Activated T-cell treated with anti-CD3 and anti-CD28 coated beads, Interleukin-2, amount 50 U/mL, for 4 hours (primary cell): Measurements from ENCODE around the gene SERINC5. TPM values are rescaled to one million over a fixed set of nuclear protein-coding genes. Genes with fewer than 3 reads are reported as not detected.

Experiments
- ATAC-seq, 2 donors: fragments of 200-7000 bp; cut with Tn5 transposase; one replicate each; pipeline ENCODE4 v1.10.0; 2021
- DNase-seq: peaks from one replicate; pipeline ENCODE4 v3.0.0-alpha.2; 2020
- H3K27me3 Mint-ChIP-seq: one replicate; pipeline ENCODE4 v1.8.0; 2021; ENCODE audit warnings: low read depth, mixed read lengths
- H3K36me3 Mint-ChIP-seq: one replicate; pipeline ENCODE4 v1.8.0; 2022; ENCODE audit warnings: mixed read lengths; ENCODE audit not compliant: insufficient read depth
- H3K4me1 Mint-ChIP-seq: one replicate; pipeline ENCODE4 v1.8.0; 2021; ENCODE audit warnings: low read depth, mixed read lengths
- H3K4me3 Mint-ChIP-seq: one replicate; pipeline ENCODE4 v1.8.0; 2021; ENCODE audit warnings: mild to moderate bottlenecking, moderate library complexity, mixed read lengths
- H3K9me3 Mint-ChIP-seq: one replicate; pipeline ENCODE4 v1.8.0; 2021; ENCODE audit warnings: mixed read lengths
- total RNA-seq, 3 donors: library from RNA; stranded (reverse); gene quantifications; one replicate each; pipeline ENCODE4 v1.2.1, GENCODE V29; 2021

SERINC5 gene
- total RNA-seq, 3 donors from 2014 or later = 18.0 to 21.5 (median 21.1) TPM

DNA sequence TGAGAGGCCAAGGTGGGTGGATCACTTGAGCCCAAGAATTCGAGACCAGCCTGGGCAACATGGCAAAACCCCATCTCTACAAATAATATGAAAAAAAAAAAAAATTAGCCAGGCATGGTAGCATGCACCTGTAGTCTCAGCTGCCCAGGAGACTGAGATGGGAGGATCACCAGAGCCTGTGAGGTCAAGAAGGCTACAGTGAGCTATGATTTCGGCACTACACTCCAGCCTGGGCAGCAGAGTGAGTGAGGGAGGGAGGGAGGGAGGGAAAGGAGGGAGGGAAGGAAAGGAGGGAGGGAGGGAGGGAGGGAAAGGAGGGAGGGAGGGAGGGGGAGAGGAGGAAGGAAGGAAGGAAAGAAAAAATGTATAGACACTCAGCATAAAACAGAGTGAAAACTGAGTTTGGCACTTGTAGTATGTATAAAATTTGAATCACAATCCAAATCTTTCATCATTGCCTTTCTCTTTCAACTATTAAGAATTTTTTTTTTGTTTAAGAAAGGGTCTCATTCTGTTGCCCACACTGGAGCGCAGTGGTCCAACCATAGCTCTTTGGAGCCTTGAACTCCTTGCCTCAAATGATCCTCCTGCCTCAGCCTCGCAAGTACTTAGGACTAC lies 27.8 kb downstream of the SERINC5 start:
- ATAC-seq (no peak), DNase-seq (no peak)
- Mint-ChIP-seq H3K9me3 (no peaks in the 10 kb centered on the region), H3K4me1 (peaks cover 64% of the 10 kb centered on the region), H3K4me3 (no peak overlapping the region), H3K27me3 (no peaks in the 10 kb centered on the region), H3K36me3 (peaks cover 13% of the 10 kb centered on the region)

DNA sequence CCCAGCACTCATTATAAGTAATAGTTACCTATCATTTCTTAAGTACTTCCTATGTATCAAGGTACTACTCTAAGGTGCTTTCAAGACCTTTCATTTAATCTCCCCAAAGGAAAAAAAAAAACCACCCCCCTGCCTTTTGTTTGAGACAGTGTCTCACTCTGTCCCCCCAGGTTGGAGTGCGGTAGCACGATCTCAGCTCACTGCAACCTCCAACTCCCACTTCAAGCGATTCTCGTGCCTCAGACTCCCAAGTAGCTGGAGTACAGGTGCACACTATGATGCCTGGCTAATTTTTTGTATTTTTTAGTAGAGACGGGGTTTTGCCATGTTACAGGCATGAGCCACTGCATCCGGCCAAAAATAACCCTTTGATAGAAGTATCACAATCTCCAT lies 29.9 kb downstream of the SERINC5 start:
- peaks cover 14% of the 10 kb centered on the region for H3K36me3 Mint-ChIP-seq
- no peak for DNase-seq
- peaks cover 54% of the 10 kb centered on the region for H3K4me1 Mint-ChIP-seq
- peak overlapping the region; percentile 31 for H3K4me3 Mint-ChIP-seq
- H3K9me3 Mint-ChIP-seq = no peaks in the 10 kb centered on the region
- ATAC-seq = peak; percentile 26 to 31
- H3K27me3 Mint-ChIP-seq = no peaks in the 10 kb centered on the region

DNA sequence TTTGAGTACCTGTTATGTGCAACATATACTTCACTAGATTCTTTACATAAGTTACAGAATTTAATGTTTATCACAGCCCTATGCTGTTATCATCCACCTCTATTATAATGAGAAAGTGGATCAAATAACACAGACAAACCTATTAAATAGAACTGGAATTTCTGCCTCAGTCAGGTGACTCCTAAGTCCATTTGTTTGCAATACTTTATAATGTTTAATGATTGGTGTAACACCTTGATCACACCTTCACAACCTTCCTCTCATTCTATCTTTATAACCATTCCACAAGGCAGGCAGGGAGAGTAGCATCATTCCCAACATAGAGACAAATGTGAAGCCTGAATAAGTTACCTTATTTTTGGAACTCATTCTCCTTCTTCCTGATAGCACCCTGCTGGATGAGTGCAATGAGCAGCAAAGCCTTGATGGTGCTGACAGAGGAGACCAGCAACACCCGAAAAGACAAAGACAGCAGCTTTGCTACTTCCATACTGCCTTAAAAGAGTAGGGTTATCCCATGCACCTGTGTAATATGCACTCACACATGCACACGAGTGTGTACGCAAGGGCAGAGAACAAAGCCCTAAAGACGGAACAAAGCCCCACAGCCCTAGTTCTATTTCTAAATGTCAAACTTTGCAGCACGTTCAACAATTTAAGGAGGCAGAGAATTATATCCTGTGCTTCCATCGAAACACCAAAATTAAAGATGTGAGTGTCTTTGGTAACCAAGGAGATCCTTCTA lies 30.5 kb downstream of the SERINC5 start:
- Mint-ChIP-seq H3K27me3 (no peaks in the 10 kb centered on the region), H3K4me3 (peak overlapping the region; percentile 7), H3K36me3 (peaks cover 11% of the 10 kb centered on the region), H3K4me1 (peaks cover 54% of the 10 kb centered on the region), H3K9me3 (no peaks in the 10 kb centered on the region)
- DNase-seq (no peak), ATAC-seq (no peak)

DNA sequence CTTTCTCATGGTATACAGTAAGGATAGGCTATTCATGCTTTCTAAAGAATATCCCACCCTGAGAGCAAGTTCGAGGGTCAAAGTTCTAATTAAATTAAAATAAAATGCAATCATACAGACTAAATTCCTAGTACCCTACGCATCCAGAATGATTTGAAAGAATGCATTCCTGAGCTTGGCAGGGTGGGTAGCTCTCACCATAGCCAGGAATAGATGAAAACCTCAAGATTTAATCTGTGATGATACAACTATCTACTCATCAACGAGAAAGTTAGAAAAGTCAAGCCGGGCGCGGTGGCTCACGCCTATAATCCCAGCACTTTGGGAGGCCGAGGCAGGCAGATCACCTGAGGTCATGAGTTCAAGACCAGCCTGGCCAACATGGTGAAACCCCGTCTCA lies 32.3 kb downstream of the SERINC5 start:
- no peaks in the 10 kb centered on the region for H3K27me3 Mint-ChIP-seq
- no peaks in the 10 kb centered on the region for H3K9me3 Mint-ChIP-seq
- H3K36me3 Mint-ChIP-seq = peaks cover 11% of the 10 kb centered on the region
- ATAC-seq (no peak), DNase-seq (no peak)
- peaks cover 57% of the 10 kb centered on the region for H3K4me1 Mint-ChIP-seq
- H3K4me3 Mint-ChIP-seq = no peak overlapping the region

DNA sequence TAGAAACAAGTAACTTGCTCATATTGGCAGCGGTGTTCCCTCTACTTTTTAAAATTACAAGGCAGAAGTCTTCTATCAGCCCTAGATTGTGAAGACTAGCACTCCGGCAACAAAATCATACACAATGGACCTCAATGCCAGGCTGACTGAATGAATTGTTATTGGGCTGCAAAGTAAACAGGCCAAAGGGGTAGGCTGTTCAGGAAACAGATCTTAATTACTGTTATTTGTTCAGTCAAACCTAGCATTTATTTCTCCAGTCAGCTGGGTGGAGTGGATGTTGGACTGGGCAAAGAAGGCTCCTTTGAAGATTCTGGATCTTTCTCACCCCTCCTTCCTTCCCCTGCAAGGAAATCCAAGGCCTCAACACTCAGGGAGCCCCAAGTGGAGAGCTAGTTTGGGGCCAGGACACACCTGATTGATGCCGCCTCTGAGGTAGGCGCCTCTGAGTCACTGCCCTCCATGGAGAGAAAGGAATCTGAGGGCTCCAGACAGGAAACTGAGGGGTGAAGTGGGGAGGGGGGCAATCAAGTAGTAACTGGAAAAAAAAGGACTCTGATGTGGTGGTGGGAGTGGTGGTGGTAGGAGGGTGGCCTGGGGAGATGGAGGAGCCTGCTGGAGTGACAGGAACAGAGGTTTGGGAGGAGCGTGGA lies 35.5 kb downstream of the SERINC5 start:
- ATAC-seq = no peak
- Mint-ChIP-seq H3K36me3 (peaks cover 11% of the 10 kb centered on the region), H3K4me3 (no peak overlapping the region), H3K9me3 (no peaks in the 10 kb centered on the region), H3K4me1 (peaks cover 64% of the 10 kb centered on the region), H3K27me3 (no peaks in the 10 kb centered on the region)
- DNase-seq = no peak

DNA sequence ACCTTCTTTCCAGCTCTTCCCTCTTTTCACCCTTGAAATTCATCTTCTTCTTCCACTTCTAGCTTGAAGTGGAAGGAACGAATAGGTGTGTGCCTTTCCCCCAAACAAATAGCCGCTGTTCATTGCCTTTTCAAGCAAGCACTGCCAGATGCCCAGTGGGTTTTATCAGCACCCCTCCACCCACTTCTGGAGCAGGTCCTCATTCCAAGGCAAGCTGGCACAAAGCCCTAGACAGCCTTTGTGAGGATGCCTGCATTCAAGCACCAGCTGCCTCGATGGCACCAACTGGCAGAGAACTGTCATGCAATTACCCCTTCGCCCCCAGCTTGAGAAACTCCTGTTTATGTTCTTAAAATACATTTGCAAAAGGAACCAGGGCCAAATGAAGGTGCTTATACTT lies 36.5 kb downstream of the SERINC5 start:
- peak overlapping the region; percentile 29 for H3K4me3 Mint-ChIP-seq
- H3K9me3 Mint-ChIP-seq = no peaks in the 10 kb centered on the region
- no peaks in the 10 kb centered on the region for H3K27me3 Mint-ChIP-seq
- ATAC-seq = no peak
- no peak for DNase-seq
- H3K36me3 Mint-ChIP-seq = peaks cover 14% of the 10 kb centered on the region
- peaks cover 71% of the 10 kb centered on the region for H3K4me1 Mint-ChIP-seq

DNA sequence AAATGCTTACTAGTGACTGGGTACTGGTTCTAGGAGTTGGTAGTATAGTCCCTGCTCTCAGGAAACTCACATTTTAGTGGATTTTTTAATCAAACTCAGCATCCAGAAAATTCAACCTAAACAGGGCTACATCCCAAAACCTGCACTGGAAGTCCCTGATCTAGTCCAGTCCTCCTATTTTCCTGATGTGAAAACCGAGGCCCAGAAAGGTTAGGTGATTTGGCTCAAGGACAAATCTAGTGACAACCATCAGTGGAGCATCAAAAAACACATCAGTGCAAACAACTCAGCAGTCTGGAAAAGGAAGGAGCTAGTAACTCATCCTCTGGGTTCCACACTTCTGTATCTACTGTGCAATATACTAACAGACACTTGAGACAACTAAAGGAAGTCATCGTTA lies 38.2 kb downstream of the SERINC5 start:
- peak overlapping the region; percentile 52 for H3K4me3 Mint-ChIP-seq
- peaks cover 14% of the 10 kb centered on the region for H3K36me3 Mint-ChIP-seq
- DNase-seq (no peak), ATAC-seq (no peak)
- peaks cover 86% of the 10 kb centered on the region for H3K4me1 Mint-ChIP-seq
- H3K27me3 Mint-ChIP-seq = no peaks in the 10 kb centered on the region
- H3K9me3 Mint-ChIP-seq = no peaks in the 10 kb centered on the region

DNA sequence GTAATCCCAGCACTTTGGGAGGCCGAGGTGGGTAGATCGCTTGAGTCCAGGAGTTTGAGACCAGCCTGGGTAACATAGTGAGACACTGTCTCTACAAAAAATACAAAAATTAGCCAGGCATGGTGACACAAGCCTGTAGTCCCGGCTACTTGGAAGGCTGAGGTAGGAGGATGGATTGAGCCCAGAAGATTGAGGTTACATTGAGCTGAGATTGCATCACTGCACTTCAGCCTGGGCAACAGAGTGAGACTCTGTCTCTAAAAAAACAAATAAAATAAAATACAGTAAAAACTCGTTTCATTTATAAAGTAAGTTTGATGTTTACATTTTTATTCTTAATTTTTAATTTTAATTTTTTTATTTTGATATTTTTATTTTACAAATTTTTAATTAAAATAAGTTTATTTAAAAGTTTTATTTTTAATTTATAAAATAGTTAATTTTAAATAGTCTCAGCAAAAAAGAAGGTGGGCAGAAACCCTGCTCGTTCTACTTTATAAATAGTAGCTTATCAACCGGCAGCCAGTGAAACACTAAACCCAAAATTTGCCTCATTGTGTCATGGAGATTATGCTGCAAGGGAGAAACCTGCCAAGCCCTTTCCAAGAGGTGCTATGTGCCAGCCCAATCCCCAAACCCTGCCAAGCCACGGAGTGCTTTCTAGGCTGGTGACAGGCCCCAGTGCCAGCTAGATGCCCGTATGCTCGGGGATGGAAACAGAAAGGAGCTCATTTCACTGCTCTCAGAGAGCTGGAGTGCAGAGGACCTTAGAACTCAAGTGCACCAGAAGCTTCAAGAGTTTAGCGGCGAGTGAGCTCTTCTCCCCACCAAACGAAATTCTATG lies 38.9 kb downstream of the SERINC5 start:
- Mint-ChIP-seq H3K4me1 (peaks cover 89% of the 10 kb centered on the region), H3K9me3 (no peaks in the 10 kb centered on the region), H3K27me3 (no peaks in the 10 kb centered on the region), H3K36me3 (peaks cover 11% of the 10 kb centered on the region), H3K4me3 (peak overlapping the region; percentile 50)
- ATAC-seq (peak; percentile 52 to 64), DNase-seq (peak; percentile 19)

DNA sequence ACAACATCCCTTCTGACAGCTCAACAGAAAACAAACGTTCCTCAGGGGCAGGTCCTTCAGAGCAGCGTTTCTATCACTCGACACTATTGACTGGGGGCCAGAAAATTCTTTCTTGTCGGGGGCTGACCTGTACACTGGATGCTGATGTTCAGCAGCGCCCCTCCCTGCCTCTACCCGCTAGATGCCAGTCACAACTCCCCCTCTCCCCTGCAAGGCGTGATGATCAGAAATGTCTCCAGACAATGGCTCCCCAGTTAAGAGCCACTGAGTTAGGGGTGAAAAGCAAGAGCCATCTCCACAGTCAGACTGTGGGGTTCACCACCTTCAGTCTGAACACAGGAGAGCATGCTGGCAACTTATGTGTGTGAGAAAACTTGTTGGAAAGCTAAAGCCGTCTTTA lies 39.8 kb downstream of the SERINC5 start:
- H3K4me3 Mint-ChIP-seq = peak overlapping the region; percentile 50
- H3K27me3 Mint-ChIP-seq = no peaks in the 10 kb centered on the region
- H3K9me3 Mint-ChIP-seq = no peaks in the 10 kb centered on the region
- ATAC-seq = peak; percentile 6 to 11
- H3K4me1 Mint-ChIP-seq = peaks cover 94% of the 10 kb centered on the region
- peaks cover 11% of the 10 kb centered on the region for H3K36me3 Mint-ChIP-seq
- DNase-seq = no peak

DNA sequence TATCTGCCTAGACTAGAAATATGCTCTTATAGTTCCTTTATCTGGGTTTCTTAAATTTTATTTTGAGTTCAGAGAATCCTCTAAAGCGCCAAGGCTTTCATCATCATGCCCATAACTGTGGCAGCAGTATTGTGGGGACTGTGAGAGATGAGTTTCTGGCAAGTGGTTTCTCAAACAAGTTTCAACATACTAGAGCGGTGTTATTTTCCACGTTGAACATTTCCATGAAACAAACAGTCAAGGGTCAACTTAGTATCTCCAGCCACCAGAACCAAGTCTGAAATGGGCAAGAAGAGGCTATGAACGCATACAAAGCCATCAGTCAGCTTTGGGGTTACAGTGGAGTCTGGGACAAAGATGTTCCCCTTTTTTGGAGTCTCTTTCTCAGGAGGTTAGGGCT lies 40.3 kb downstream of the SERINC5 start:
- peak in 1 of 2 donors; percentile 6 for ATAC-seq
- Mint-ChIP-seq H3K36me3 (peaks cover 16% of the 10 kb centered on the region), H3K4me3 (peak overlapping the region; percentile 12), H3K27me3 (no peaks in the 10 kb centered on the region), H3K4me1 (peaks cover 94% of the 10 kb centered on the region), H3K9me3 (no peaks in the 10 kb centered on the region)
- no peak for DNase-seq

DNA sequence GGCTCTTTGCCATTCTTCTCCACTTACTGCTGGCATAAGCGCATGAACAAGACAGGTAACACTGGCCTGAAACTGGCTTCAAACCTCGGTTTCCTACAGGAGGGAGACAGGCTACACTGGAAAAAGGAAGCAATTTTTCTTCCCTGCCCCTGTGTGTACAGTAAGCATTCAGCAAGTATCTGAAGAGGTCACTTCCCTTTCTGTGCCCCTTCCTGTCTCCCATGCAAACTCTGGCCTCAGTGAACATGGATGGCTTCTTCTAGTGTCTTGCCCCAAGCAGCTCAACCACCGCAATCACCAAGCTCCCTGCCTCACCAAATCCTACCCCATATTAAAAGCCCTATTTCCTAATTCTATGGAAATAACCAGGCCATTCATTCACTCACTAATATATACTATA lies 42.4 kb downstream of the SERINC5 start:
- Mint-ChIP-seq H3K27me3 (no peaks in the 10 kb centered on the region), H3K4me1 (peaks cover 95% of the 10 kb centered on the region), H3K9me3 (no peaks in the 10 kb centered on the region), H3K4me3 (no peak overlapping the region), H3K36me3 (peaks cover 19% of the 10 kb centered on the region)
- ATAC-seq = no peak
- no peak for DNase-seq

DNA sequence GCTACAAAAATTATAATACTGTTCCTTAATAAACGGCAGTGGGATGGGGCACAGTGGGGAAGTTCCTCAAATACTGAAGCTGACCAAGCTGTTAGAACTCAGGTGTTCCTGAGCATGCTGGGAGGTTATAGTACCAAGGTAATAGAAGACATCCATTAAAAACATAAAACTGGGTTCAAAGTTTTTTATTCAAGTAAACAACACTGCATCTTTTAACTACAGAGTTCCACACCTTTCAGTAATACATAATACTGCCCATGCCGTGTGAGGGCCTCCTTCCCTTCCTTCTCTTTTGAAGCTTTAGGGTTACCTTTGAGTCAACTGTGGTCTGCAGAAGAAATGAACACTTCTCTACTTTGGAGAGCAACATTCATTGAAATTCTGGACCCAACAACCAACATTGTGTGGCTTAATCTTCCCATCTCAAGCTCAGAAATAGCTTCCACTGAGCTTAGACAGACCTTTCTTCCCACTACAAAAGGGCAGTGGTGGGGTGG lies 43.6 kb downstream of the SERINC5 start:
- DNase-seq (no peak), ATAC-seq (no peak)
- Mint-ChIP-seq H3K4me3 (no peak overlapping the region), H3K36me3 (peaks cover 21% of the 10 kb centered on the region), H3K4me1 (peaks cover 94% of the 10 kb centered on the region), H3K27me3 (no peaks in the 10 kb centered on the region), H3K9me3 (no peaks in the 10 kb centered on the region)

DNA sequence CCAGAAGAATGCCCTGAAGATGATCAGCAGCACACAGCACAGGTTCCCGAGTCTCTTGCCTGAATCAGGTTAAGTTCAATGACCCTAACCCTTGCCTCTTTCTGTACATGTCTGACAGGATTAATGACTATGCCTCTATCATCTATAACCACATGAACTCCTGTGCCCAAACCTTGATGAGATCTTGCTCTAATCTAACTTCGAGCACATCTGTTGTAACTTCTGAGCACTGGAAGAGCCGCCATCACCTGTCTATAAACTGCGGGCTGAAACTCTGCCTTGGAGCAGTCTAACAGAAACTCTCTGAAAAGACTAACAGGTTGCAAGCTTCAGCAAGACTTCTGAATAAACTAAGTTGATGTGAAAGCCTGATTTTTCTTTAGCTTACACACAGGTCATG lies 44.5 kb downstream of the SERINC5 start:
- Mint-ChIP-seq H3K9me3 (no peaks in the 10 kb centered on the region), H3K27me3 (no peaks in the 10 kb centered on the region), H3K4me1 (peaks cover 96% of the 10 kb centered on the region), H3K4me3 (no peak overlapping the region), H3K36me3 (peaks cover 21% of the 10 kb centered on the region)
- ATAC-seq (peak in 1 of 2 donors; percentile 20), DNase-seq (no peak)

DNA sequence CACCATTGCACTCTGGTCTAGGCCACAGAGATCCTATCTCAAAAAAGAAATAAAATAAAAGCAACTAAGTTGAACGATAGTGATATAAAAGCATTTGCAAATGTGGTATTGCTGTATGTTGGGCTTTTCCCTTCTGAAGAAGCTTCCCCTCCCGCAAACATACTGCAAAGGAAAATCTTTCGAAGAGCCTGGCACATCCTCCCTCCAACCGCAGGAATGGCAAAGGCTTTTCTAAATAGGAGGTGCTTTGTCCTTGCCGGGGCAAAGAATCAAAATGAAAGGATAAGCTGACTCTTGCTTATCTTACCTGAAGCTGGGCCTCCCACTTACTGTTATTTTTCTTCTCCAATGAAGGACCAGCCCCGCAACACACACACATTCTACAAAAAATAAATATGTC lies 45.8 kb downstream of the SERINC5 start:
- no peak for ATAC-seq

More for the DNA sequence above, 45.8 kb downstream of the SERINC5 start:
- Mint-ChIP-seq H3K4me3 (peak overlapping the region; percentile 67), H3K4me1 (peaks cover 96% of the 10 kb centered on the region), H3K9me3 (no peaks in the 10 kb centered on the region), H3K27me3 (no peaks in the 10 kb centered on the region), H3K36me3 (peaks cover 15% of the 10 kb centered on the region)
- DNase-seq = no peak
